ENCODE results near the gene TTLL11.

TTLL11 gene

DNA sequence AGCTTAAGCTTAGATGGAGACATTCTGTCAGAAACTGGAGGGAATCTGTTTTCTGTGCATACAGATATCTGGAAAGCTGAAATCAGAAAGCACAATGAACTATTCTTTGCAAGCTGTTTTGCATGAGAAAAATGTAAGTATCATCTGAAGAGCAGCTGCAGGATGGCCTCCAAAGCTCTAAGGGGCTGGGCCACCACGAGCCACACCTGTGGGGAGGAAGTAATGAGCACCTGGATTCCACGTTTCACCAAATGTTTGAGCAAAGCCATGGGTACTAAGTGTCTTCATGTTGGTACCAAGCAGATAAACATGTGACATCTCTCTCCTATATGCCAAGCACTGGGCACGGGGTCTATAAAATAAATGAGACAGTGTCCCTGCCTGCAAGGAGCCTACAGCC lies 199.3 kb downstream of the TTLL11 start:
- no peak for DNase-seq

GRCh38 chr9:121892706-121893105 lies 200.4 kb downstream of the TTLL11 start:
- DNase-seq, result no peak

DNA sequence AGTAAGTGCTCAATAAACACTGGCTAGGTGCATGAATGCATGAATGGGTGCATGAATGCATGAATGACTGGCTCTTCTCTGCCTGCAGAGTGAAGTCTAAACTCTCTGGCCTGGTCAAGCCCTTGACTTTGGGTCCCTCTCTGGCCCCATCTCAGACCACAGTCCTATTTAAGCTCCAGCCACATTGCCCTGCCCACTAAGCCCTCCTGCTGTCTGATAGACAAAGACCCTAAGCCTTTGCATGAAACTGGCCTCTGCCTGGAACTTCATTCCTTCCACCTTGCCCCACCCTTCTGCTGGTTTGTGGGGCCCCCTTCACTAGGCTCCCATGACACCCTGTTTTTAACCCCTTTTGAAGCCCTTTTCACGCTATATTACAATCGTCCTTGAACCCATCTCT lies 202.4 kb downstream of the TTLL11 start:
- no peak for DNase-seq

- no peak for DNase-seq
Measured at GRCh38 chr9:121889990-121890563, 203.0 kb downstream of the TTLL11 start.

DNA sequence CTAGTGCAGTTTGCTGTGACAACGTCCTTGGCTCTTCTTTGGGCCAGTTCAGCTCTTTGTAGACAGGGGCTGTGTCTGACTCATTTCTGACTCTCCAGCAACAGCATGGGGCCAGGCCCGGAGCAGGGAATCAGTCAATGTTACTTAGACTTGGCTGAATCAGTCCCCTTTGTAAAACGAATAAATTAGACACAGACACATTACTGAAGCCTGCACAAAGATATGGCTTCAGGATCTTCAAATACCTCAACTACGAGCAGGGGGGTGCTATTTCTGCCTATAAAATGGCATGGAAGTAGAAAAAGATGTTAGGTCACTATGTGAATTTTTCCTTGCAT lies 204.7 kb downstream of the TTLL11 start:
- DNase-seq, result no peak

DNA sequence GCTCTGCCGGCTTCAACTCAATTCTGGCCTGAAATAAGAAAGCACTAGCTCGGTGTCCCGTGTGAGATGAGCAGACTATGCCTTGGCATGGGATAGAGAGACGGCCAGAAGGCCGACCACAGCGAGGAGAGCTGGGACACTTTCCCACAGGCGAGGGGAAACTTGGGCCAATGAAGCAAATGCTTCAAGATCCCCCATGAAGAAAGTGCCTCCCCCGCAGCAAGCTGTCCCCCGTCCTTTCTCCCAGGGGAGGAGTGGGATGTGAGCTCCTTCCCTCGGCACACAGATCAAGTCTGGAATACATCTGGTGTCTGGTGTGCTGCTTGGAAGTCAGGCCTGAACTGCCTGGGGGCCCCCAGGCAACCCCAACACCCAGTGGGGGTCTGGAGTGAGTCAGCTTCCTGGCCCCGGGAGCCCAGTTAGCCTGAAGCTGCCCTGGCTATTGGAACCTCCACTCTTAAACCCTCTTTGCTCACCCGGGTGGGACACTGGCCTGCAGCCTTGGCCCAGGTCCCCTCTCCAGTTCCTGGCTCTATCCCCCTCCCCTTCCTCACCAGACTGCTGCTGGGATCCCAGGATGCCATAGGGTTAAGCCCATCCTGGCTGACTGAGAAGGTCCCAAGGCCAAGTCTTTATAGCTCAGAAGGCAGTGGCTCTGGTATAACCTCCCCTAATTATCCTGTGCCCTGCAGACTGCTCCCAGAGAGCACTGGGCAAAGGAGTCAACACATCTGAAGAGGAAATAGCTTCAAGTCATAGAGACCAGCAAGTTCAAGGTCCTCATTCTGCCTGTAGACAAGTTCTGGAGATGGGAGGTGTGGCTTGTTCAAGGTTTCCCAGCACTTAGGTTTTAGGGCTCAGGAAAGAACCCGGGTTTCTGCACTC lies 205.3 kb downstream of the TTLL11 start:
- DNase-seq, result no peak

GRCh38 chr9:121886759-121887485 lies 206.2 kb downstream of the TTLL11 start:
- DNase-seq, result no peak

DNA sequence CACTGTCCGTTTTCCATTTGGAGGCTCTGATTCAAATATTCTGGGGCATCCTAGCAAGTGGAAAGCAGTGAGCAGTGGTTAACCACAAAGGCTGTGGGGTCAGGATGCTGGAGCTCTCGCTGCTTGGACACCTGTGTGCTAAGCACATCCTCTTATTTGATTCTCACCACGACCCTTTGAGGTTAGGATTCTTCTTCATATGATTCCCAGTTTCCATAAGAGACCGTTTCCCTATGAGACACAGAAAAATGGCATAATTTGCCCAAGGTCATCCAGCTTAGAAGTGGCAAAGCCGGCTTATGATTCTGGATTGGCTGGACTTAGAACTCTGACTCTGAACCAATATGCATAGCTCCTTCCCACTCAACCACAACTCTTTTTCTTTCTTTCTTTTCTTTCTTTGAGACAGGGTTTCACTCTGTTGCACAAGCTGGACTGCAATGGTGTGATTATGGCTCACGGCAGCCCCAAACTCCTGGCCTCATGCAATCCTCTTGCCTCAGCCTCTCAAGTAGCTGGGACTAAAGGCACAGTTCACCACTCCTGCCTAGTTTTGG lies 207.7 kb downstream of the TTLL11 start:
- DNase-seq, result no peak

GRCh38 chr9:121884057-121884541 lies 209.0 kb downstream of the TTLL11 start:
- DNase-seq, result no peak

DNA sequence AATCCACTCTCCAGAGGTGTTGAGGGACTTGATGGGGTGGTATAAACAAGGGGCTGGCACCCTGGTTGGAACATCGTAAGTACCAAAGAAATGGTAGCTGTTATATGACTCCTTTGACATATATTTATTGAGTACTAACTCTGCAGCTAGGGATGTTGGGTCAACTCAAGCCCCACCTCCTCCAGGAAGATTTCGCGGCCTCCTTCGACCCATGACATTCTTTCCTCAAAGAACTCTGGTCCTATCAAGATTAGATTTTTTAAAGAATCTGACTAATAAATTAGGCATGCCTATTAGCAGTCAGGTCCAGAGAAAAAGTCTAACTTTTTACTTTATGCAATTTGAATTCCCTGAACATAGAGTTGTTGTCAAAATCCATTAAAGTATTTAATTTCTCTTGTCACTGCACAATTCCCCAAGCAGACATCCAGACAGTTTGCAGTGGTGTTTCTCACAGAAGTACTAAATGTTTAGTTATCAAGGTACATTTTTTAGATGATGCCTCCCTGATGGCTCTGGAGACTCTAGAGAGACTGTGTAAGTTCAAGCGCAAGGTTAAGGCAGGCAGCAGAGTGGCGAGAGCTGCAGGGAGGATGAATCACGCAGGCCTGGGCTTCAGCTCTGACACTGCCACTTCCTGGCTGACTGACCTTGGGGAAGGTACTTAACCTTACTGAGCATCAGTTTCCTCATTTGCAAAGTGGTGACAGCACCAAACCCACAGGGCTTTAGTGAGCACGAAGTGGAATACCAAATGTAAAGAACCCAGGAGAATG lies 209.6 kb downstream of the TTLL11 start:
- no peak for DNase-seq

DNA sequence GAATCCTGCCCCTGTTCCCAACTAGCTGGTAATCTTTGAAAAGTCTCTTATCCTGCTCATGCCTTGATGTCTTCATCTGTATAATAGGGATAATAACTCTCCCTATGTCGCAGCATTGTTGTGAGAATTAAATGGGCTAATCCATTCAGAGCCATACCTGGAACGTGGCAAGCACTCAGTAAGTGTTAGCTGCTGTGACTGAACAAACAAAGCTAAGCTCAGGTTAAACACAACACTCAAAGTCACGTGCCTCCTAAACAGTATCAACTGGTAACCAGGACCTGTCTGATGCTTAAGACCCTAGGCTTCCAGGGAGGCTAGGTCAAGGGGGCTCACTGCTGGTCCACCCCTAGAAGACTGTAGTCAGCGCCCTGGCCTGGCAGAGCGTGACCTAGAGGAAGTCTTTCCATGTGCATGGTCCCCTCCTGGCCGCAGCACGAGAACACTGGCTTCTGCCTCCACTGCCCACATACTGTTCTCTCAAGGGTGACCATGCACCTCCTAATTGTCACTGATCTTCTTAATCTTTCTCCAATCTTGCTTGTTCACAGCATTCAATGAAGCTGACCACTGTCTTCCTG lies 211.1 kb downstream of the TTLL11 start:
- DNase-seq, result no peak

- DNase-seq, result no peak
Measured at GRCh38 chr9:121880343-121880898, 212.7 kb downstream of the TTLL11 start.

DNA sequence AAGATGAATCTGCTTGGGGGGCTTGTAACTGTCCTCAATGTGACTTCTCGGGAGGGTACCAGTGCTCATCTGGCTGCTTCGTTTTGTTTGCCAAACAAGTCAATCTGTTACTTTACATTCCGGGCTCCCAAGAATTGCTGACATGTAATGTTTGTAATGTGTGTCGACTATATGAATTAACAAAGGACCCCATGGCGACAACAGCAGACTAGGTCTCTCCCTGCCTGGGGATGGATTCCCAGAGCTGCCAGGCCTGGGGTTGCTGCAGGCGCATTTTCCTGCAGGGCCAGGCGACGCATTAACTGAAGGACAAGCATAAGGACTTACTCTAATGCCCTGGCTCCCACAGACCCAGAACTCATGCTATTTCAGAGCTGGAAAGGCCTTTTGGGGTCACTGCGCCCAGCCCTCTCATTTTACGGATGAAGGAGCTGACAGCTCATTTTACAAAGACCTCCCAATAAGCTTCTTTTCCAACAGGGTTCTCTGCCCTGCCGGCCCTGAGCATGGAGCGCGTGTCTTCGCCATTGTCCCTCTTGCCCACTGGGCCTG lies 214.8 kb downstream of the TTLL11 start:
- DNase-seq, result no peak

GRCh38 chr9:121876658-121877271 lies 216.3 kb downstream of the TTLL11 start:
- DNase-seq, result no peak

DNA sequence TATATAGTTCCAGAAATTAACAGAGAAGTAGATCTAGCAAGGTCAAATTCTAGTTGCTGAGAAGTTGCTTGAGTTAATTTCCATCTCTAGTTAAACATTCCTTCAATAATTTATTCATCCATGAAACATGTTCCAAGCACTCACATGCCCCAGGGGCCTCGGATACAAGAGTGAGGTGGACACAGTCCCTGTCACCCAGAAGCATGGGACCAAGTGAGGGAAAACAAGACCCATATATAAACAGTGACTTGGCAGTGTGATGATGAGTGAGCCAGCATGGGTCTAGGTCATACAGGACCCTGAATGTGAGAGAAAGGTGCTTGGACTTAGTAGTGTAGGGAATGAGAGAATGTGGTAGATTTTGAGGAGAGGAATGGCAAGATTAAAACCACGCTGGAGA lies 216.9 kb downstream of the TTLL11 start:
- DNase-seq, result no peak

- DNase-seq, result no peak
Measured at GRCh38 chr9:121874524-121874923, 218.6 kb downstream of the TTLL11 start.

GRCh38 chr9:121871431-121872025 lies 221.6 kb downstream of the TTLL11 start:
- DNase-seq, result no peak

GRCh38 chr9:121870271-121870670 lies 222.8 kb downstream of the TTLL11 start:
- no peak for DNase-seq

GRCh38 chr9:121868626-121869025 lies 224.5 kb downstream of the TTLL11 start:
- DNase-seq, result no peak

DNA sequence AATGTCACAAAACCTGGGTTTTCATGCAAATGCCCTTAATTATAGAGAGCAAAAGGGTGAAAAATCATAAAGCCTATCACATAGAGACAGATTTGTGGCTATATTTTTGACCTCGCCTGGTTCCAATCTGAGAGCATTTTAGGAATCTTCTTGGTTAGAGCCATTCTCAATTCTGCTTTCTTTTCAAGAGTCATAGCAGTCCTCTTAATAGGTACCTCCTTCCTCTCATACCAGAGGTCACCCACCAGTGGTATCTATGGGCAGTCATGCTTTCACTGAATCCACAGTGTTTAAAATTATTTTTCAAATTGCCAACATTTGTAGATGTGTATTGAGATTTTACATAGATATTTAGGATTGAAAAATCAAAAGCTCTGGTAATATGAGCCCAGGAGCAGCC lies 226.2 kb downstream of the TTLL11 start:
- no peak for DNase-seq

DNA sequence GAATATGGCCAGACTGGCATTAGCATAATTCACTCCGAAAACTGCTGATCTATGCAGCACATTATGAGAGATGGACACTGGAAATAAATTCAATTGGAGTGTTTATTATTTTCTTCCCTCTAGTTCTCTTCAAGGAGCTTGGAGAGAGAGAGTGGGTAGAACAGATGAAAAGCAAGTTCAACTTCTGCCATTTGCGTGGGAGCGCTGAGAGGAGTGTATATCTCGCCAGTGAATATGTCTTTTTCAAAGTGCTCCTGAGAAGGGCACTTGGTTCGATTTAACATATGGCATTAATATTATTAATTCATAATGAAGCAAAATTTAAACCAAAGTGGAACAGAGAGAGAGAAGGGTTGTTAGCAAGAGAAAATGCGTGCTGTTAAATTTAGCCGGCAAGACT lies 227.2 kb downstream of the TTLL11 start:
- DNase-seq, result no peak
